ENCODE measurements around the gene XPNPEP1. TPM values are rescaled to one million over a fixed set of nuclear protein-coding genes. Genes with fewer than 3 reads are reported as not detected.
A peak's percentile ranks its signal among the peaks of the same experiment; 100 is the strongest.

XPNPEP1 gene
- total RNA-seq, 1 donor from 2014 or later = 174 TPM

- peak; percentile 86 for DNase-seq (ENCODE audit: low read depth)
Measured at GRCh38 chr10:109895095-109895818, 28.1 kb downstream of the XPNPEP1 start.

- DNase-seq (ENCODE audit: low read depth) = peak; percentile 83
Measured at GRCh38 chr10:109894516-109894915, 28.8 kb downstream of the XPNPEP1 start.

- no peak for DNase-seq (ENCODE audit: low read depth)
Measured at GRCh38 chr10:109893386-109893785, 29.9 kb downstream of the XPNPEP1 start.

GRCh38 chr10:109892931-109893330, 30.4 kb downstream of the XPNPEP1 start:
- DNase-seq (ENCODE audit: low read depth) = no peak

GRCh38 chr10:109892117-109892516, 31.2 kb downstream of the XPNPEP1 start:
- no peak for DNase-seq (ENCODE audit: low read depth)

- DNase-seq (ENCODE audit: low read depth) = no peak
Measured at GRCh38 chr10:109891105-109891504, 32.2 kb downstream of the XPNPEP1 start.

GRCh38 chr10:109889867-109890266, 33.4 kb downstream of the XPNPEP1 start:
- DNase-seq (ENCODE audit: low read depth) = peak; percentile 81

- DNase-seq (ENCODE audit: low read depth) = no peak
Measured at GRCh38 chr10:109887776-109888175, 35.5 kb downstream of the XPNPEP1 start.

GRCh38 chr10:109887243-109887642, 36.1 kb downstream of the XPNPEP1 start:
- DNase-seq (ENCODE audit: low read depth) = no peak

GRCh38 chr10:109886781-109887140, 36.5 kb downstream of the XPNPEP1 start:
- DNase-seq (ENCODE audit: low read depth) = peak; percentile 63

GRCh38 chr10:109886037-109886780, 37.1 kb downstream of the XPNPEP1 start:
- peak; percentile 98 for DNase-seq (ENCODE audit: low read depth)

- DNase-seq (ENCODE audit: low read depth) = peak; percentile 89
Measured at GRCh38 chr10:109883859-109884771, 39.2 kb downstream of the XPNPEP1 start.

GRCh38 chr10:109882251-109883057, 40.9 kb downstream of the XPNPEP1 start:
- no peak for DNase-seq (ENCODE audit: low read depth)

GRCh38 chr10:109881769-109882057, 41.6 kb downstream of the XPNPEP1 start:
- no peak for DNase-seq (ENCODE audit: low read depth)

GRCh38 chr10:109880886-109881768, 42.2 kb downstream of the XPNPEP1 start:
- no peak for DNase-seq (ENCODE audit: low read depth)

GRCh38 chr10:109877546-109877945, 45.8 kb downstream of the XPNPEP1 start:
- no peak for DNase-seq (ENCODE audit: low read depth)

- no peak for DNase-seq (ENCODE audit: low read depth)
Measured at GRCh38 chr10:109875828-109876821, 47.2 kb downstream of the XPNPEP1 start.

GRCh38 chr10:109875151-109875568, 48.2 kb downstream of the XPNPEP1 start:
- no peak for DNase-seq (ENCODE audit: low read depth)

GRCh38 chr10:109871476-109871875, 51.8 kb downstream of the XPNPEP1 start:
- DNase-seq (ENCODE audit: low read depth) = no peak

All from myocyte (in vitro differentiated cells).